Ramos (cell line): Measurements from ENCODE around the gene ARRDC5.
"Not testable (repeated sequence)": the region's sequence is repeated elsewhere in the genome, so short reads cannot be mapped to it uniquely, and the experiment has no call there.

Experiments
- in situ Hi-C: fragments of 300-500 bp; cut with MboI; formaldehyde crosslinking; loops from one replicate; pipeline ENCODE4 v1.14.3; 2022; ENCODE audit warnings: low sequenced_read_pairs; ENCODE audit not compliant: unreplicated experiment

The ARRDC5 gene

DNA sequence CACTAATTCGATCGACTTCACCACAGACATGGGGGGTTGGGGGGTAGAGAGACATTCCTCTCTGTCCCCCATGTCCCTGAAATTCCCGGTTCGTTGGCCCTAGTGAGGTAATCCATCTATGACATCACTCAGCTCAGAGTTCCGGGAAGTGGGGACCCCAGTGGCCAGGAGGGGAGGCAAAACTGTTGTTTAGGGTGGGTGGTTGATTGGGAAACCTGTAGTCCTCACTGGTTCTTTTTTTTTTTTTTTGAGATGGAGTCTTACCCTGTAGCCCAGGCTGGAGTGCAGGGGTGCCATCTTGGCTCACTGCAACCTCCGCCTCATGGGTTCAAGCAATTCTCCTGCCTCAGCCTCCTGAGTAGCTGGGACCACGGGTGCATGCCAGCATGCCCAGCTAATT, at the start of gene ARRDC5:
ARRDC5 (minus strand) TSS at position 101 of the 400 bp plus-strand sequence; CDS start at position 30, 71 bp downstream.
- in situ Hi-C loops: no loop called here

DNA sequence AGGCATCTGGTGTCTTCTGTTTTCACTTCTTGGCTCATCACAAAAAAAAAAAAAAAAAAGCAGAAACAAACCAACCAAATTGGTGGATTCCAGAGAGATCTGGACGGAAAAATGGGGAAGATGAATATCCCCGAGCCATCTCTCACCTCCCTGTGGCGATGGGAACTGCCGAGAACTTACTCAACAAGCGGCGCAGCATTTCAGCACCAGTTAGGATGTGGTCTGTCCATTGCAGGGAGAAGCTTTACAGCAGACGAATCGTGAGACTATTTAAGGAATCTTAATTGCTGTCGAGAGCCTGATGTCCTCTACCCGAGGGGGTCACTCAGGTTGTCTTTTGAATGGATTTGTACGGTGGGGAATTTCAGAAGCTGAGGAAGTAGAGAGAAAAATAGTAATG, 49.0 kb upstream of the ARRDC5 start:
- in situ Hi-C loops: no loop called here

DNA sequence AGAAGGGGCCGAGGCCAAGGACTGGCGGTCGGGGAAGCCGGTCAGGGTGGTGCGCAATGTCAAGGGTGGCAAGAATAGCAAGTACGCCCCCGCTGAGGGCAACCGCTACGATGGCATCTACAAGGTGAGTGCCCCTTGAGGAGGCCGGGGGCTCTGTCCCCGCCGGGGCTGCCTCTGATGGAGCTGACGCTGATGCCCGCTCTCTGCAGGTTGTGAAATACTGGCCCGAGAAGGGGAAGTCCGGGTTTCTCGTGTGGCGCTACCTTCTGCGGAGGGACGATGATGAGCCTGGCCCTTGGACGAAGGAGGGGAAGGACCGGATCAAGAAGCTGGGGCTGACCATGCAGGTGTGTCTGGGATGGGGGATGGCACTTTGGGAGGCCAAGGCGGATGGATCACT, 48.0 kb upstream of the ARRDC5 start:
- in situ Hi-C loops: not testable (repeated sequence)

DNA sequence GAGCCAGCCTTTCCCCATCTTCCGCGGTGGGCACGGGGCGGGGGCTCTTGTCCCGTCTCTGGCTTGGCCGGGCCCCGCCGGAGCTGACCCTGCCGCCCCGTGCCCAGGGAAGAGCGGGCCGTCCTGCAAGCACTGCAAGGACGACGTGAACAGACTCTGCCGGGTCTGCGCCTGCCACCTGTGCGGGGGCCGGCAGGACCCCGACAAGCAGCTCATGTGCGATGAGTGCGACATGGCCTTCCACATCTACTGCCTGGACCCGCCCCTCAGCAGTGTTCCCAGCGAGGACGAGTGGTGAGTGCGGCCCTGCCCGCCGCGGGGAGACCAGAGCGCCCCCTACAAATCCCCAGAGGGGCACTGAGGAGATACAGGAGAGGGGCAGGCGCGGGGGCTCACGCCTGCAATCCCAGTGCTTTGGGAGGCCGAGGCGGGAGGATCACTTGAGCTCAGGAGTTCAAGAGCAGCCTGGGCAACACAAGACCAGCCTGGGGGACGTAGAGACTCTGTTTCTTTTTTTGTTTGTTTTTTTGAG, 39.0 kb upstream of the ARRDC5 start:
- in situ Hi-C loops: not testable (repeated sequence)

DNA sequence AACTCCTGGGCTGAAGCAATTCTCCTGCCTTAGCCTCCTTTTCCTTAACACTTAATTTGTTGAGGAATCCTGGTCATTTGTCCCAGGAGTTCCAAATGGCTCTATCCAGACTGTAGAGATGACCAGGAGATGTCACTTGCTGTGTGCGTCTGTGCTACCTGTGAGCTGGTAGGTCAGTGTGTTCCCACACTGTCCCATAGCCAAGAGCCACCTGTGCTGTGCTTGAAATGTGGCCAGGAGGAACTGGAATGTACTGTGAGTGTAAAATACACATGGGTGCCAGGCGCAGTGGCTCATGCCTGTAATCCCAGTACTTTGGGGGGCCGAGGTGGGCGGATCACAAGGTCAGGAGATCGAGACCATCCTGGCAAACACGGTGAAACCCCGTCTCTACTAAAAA, 36.8 kb upstream of the ARRDC5 start:
- in situ Hi-C loops: no loop called here

DNA sequence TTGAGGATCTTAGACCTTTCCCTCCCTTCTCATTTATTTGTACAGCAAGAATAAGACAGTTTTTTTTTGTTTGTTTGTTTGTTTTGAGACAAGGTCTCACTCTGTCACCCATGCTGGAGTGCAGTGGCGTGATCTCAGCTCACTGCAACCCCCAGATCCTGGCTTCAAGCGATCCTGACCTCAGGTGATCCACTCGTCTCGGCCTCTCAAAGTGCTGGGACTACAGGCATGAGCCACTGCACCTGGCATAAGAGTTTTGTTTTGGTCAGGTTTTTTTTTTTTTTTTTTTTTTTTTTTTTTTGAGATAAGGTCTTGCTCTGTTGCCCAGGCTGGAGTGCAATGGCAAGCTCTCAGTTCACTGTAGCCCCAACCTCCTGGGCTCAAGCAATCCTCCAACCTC, 35.8 kb upstream of the ARRDC5 start:
- in situ Hi-C loops: not testable (repeated sequence)

DNA sequence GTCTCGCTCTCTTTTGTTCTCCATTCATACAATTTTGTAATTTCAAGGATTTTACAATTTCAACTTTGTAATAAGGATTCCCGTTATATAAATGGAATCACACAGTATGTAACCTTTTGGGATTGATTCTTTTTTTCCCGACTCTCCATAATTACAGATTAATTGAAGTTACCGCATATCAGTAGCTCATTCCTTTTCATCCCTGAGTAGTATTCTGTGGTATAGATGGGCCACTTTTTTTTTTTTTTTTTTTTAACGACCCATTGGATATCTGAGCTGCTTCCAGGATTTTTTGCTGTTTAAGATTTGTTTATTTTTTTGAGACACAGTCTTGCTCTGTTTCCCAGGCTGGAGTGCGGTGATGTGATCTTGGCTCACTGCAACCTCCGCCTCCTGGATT, 34.4 kb upstream of the ARRDC5 start:
- in situ Hi-C loops: no loop called here

DNA sequence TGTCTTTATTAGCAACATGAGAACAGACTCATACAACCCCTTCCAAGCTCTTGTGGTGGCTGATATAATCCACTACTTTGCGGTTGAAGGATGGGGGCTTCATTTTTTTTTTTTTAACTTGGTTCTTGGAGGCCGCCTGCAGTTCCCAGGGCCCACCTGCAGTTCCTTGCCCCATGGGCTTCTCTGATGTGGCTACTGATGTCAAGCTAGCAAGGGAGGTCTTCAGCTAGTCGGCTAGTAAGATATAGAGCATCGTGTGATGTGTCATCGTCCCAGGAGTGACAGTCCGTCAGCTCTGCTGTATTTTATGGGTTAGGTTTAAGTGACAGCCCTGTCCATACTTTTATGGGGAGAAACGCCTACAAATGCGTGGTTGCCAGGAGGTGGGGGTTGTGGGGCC, 32.7 kb upstream of the ARRDC5 start:
- in situ Hi-C loops: no loop called here

DNA sequence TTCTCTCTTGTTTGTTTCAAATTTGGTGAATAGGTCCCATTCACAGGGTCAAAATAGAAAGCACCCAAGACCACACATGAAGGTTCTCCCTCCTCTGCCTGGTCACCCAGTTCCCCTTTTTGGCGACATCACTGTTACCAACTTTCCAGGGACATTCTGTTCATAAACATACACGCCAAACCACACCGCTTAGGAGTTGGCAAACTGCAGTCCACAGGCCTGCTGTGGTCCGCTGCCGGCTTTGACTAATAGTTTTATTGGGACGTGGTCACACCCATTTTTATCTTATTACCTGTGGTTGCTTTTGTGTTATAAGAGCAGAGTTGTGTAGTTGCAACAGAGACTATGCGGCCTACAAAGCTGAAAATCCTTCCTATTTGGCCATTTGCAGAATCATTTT, 30.8 kb upstream of the ARRDC5 start:
- in situ Hi-C loops: no loop called here

DNA sequence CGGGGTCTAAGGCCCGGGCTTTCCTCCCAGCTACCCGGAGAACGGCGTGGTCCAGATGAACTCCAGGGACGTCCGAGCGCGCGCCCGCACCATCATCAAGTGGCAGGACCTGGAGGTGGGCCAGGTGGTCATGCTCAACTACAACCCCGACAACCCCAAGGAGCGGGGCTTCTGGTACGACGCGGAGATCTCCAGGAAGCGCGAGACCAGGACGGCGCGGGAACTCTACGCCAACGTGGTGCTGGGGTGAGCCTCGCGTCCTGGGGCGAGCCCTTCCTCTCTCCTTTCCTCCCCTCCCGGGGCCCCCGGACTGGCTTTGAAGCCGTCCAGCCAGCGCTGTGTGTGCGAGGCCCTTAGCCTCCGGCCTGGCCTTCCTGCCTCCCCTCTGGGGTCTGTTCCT, 30.0 kb upstream of the ARRDC5 start:
- in situ Hi-C loops: no loop called here

DNA sequence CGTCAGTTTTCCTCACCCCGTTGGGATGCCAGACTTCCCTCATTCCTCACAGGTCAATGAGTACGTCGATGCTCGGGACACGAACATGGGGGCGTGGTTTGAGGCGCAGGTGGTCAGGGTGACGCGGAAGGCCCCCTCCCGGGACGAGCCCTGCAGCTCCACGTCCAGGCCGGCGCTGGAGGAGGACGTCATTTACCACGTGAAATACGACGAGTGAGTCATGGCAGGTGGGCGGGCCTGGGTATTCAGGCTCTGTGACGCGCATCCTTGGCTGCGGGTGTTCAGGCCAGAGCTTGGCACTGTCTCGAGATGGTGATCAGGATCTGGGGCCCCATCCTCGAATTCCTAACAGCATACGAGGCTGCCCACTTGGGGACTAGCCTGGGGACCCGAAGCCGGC, 28.0 kb upstream of the ARRDC5 start:
- in situ Hi-C loops: no loop called here

DNA sequence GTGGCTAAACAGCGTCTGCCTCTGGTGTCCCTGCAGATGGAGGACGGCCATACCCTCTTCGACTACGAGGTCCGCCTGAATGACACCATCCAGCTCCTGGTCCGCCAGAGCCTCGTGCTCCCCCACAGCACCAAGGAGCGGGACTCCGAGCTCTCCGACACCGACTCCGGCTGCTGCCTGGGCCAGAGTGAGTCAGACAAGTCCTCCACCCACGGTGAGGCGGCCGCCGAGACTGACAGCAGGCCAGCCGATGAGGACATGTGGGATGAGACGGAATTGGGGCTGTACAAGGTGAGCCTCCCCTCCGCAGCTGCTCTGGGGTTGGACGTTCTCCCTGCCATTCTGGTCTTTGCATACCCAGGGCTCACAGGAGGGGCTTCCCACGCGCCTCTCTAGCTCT, 26.5 kb upstream of the ARRDC5 start:
- in situ Hi-C loops: no loop called here

DNA sequence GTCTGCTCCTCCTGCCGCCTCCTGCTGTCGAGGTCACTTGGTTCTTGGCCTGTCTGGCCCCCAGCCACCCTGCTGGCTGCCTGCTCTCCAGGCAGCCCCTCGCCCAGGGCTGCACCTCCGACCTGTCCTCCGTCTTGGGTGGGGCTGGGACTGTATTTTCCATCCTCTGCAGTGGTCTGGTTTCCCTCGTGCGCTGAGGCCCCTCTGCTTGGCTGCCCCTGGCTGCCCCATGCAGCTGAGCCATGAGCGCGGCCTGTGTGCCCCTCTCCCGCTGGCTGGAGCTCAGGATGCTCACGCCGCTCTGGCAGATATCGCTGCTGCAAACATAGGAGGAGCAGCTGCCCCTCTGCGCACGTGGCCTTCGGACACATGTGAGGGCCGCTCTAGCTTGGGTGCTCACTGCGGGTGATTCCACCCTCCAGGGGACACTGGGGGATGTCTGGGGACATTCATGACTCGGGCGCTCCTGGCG, 20.6 kb upstream of the ARRDC5 start:
- in situ Hi-C loops: no loop called here

DNA sequence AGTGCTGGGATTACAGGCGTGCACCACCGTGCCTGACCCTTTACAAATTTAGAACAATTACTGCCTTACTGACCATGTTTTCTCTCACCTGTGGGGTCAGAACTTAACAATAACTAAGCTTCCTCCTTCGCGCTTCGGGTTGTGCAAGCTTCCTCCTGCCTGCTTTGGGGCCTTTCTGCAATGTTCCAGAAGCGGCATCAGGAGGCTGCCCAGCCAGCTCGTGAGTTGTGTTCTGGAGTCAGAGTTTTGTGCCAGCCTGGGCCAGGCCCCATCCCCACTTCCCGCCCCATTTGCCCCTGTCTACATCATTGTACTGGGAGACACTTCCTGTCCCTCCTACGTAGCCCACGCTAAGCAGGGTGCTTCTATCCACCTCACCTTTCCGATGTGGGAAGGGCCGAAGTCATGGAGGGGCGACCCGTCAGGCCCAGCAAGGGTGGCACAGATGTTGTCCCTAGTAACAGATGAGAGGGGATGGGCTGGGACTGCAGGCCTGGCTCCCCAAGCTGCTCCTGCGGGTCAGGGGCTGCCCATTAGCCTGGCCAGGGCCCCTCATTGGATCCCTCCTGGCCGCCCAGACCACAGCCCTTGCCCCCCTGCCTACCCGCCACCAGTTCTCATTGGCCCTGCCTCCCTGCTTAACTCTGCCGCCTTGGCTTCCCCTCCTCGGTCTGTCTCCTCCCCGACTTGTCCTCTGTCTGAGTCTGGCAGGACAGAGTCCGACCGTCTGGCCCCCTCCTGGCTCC, 20.0 kb upstream of the ARRDC5 start:
- in situ Hi-C loops: no loop called here

DNA sequence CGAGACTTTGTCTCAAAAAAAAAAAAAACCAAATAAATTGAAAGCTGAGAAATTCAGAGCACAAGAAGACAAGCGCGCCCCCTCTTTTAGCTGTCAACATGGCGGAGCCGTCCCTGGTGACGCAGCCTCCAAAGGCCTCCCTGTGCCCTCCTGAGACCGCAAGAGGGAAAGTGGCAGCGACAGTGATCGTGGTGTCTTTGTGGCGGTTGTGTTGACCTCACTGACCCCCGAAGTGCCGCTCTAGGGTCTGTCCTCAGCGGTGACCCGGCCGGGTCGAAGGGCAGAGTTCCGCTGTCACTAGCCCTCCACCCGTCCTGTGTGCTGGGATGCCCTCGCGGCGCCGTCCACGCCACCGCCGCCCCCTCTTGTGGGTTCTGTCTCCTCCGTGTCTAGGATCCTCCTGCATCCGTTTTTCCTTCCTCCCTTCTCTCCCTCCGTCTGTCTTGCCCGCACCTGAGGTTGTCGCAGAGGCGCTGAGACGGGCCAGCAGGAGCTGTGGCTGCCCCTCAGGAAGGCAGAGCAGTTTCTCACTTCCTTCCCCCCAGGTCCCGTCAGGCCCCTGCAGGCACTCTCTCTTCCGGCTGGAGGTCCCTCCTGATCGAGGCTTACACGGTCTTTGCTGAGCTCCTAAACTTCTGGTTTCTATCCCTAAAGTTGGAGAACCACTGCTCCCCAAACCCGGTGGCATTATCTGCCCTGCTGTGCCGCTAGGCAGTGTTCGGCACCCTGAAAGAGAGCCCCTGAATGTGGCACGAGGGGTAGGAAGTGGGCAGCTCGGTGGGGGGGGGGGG, 13.8 kb upstream of the ARRDC5 start:
- in situ Hi-C loops: loop anchor here (10.0 kb wide), 1 partner anchor 102 kb away; no protein-coding TSS in a partner anchor

DNA sequence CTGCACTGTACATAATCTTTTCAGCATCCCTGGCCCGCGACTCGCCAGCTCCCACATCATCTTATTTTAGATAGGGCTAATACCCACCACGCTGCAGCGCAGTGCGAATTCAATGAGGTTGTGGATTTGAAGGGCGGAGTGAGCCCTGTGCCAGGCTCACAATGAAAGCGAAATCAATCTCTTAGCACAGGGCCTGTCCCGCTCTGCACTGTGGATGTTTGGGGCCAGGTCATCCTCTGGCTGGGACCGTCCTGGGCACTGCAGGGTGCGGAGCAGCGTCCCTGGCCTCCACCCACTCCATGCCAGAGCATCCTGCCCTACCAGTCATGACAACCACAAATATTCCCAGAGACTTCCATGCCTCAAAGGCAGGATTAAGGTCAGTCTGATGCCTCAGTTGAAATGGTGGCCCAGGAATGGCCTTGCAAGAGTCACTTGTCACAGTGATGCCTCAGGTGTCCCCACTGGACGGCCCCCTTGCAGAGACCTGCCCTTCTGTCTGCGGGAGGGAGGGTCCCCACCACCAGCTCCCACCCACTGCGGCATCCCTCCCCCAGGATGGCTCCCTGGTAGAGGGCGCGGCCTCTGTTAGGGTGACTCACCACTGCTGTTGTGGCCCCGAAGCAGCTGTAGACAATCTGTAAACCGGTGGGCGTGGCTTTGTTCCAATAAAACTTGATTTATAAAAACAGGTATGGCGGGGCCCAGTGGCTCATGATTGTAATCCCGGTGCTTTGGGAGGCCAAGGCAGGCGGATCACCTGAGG, 12.2 kb upstream of the ARRDC5 start:
- in situ Hi-C loops: loop anchor here (5.0 to 10.0 kb wide), 2 partner anchors 43 to 100 kb away; no protein-coding TSS in a partner anchor

DNA sequence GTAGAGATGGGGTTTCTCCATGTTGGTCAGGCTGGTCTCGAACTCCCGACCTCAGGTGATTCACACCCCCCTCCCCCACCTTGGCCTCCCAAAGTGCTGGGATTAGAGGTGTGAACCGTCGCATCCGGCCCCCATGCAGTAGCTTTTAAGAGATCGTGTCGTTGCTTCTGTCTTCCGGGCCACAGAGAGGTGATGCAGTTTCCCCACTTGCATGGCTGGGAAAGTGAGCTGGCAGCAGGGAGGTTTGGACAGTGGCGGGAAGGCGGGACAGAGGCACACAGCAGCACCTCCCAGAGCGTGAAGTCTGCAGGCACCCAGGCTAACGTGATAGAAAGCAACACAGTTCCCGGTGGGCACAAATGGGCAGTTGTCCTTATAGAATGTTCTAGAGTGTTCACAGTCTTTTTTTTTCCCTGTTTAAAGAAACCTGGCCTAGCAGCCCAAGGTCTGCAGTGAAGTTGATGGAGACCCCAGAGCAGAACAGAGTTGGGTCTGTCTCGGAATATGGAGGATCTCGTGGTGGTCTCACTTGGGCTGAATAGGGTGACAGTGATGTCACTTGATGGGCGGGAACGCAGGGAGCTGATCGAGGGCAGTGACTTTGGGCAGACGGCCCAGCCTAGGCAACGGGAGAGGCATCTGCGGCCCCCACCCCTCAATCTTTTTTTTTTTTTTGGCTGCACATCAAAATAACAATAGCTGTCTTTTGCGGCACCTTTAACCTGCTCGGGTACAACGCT, 11.5 kb upstream of the ARRDC5 start:
- in situ Hi-C loops: loop anchor here (5.0 to 10.0 kb wide), 2 partner anchors 42 to 99 kb away; no protein-coding TSS in a partner anchor

DNA sequence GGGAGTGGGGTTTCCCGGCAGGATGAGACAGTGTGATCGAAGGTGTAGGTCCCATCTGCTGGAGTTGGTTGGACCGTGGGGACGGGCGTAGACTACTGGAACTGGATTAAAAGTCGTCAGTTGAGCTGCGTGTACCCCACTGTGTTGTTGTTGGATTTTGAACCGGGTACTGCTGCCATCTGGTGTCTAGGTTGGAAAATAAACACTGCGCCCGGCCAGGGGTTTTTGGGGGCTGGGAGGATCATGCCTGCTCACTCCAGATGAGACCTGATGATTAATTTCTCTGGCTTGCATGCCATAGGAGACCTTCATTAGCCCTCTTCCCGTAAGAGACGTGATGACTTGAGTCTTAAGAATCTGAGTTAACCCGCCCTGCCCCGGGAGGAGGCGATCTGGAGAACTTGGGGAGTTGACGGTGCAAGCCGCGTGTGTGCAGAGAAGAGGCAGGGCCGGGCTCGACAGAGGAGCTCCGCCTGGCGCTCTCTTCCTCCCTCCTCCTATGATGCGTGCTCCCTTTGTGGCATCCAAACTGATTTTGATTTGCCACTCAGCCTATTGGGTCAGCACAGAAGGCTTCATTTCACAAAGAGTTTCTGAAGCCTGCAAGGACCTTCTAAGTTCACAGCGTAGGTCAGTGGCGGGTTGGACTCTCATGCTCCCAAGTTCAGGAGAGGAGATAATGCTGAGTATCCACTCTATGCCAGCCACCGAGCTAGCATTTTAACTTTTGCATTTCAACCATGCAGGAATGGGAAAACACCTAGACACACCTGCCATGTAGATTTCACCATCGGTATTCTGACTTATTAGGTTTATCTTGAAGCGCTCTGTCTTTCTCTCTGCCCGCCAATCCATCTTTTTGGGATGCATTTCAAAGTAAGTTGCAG, 9.3 kb upstream of the ARRDC5 start:
- in situ Hi-C loops: loop anchor here (5.0 to 10.0 kb wide), 2 partner anchors 40 to 97 kb away; no protein-coding TSS in a partner anchor

DNA sequence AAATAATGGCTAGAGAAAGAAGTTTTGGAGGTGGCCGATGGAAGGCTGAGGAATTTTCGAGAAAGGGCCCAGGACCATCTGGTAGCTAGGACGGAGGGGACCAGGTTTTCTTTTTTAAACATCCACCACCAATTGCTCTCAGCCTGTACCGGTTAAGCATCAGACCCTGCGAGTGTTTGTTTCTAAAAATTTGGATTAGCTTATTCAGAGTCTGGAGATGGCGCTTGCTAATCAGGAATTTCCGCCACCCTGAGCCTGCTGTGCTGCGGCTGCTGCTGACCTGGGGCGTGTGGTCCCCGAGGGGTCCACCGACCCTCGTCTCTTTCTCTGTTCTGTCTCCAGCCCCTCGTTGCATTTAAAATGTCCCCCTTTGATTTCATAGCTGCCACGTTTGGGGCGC, 8.6 kb upstream of the ARRDC5 start:
- in situ Hi-C loops: loop anchor here (5.0 to 10.0 kb wide), 2 partner anchors 39 to 97 kb away; no protein-coding TSS in a partner anchor
